HEK293 (cell line): ENCODE measurements around the gene ERBIN.

ENCODE experiments used
- CTCF ChIA-PET: fragments of 350-600 bp; formaldehyde crosslinking; extraction: SDS; loops from one replicate; lab custom pipeline; 2021; ENCODE audit warnings: antibody characterized with exemption; lab: Yijun Ruan, JAX
- POLR2A ChIA-PET: fragments of 300-600 bp; formaldehyde crosslinking; extraction: SDS; loops from one replicate; lab custom pipeline; 2020; ENCODE audit warnings: antibody characterized with exemption, inconsistent platforms; lab: Yijun Ruan, JAX
- H3K27ac ChIP-seq: fragments of 200-500 bp; sonication (Bioruptor generic); 2 replicates; pipeline ENCODE4 v1.5.1; 2014; ENCODE audit warnings: low read depth, low read length, control low read depth, inconsistent platforms; ENCODE audit errors: extremely low read depth
- H3K36me3 ChIP-seq, 2 experiments: fragments of 200-500 bp in 1 of 2; sonication (Bioruptor generic) in 1 of 2; 1 replicate in 1 of 2; 2 replicates in 1 of 2; pipeline ENCODE4 v1.5.1; 2014 to 2017; ENCODE audit warnings: inconsistent platforms in 2 of 2, low read length in 2 of 2; ENCODE audit not compliant: control insufficient read depth in 2 of 2, insufficient read depth in 1 of 2
- H3K4me1 ChIP-seq: fragments of 200-500 bp; sonication (Bioruptor generic); 2 replicates; pipeline ENCODE4 v1.5.1; 2014; ENCODE audit warnings: mild to moderate bottlenecking, low read length, inconsistent platforms; ENCODE audit not compliant: control insufficient read depth, insufficient read depth
- H3K4me3 ChIP-seq: 2 replicates; pipeline ENCODE4 v1.5.1; 2011; ENCODE audit warnings: low read depth, mild to moderate bottlenecking, control low read depth, low read length, moderate library complexity
- H3K9me3 ChIP-seq: fragments of 200-500 bp; sonication (Bioruptor generic); 2 replicates; pipeline ENCODE4 v1.5.1; 2014; ENCODE audit warnings: low read depth, low read length, inconsistent platforms; ENCODE audit not compliant: control insufficient read depth, insufficient read depth
- KLF10 ChIP-seq: fragments of 450-650 bp; IDR thresholded peaks from 2 replicates; pipeline ENCODE4 v1.5.1; 2018; ENCODE audit warnings: missing biosample characterization, mild to moderate bottlenecking, missing genetic modification characterization
- ZNF16 ChIP-seq: fragments of 450-650 bp; formaldehyde crosslinking; IDR thresholded peaks from 2 replicates; pipeline ENCODE4 v1.5.1; 2016; ENCODE audit warnings: low read depth, missing biosample characterization, missing genetic modification characterization
- ZNF223 ChIP-seq: fragments of 450-650 bp; formaldehyde crosslinking; IDR thresholded peaks from 2 replicates; pipeline ENCODE4 v1.5.1; 2016; ENCODE audit warnings: missing biosample characterization, missing genetic modification characterization
- ZNF404 ChIP-seq: fragments of 450-650 bp; formaldehyde crosslinking; IDR thresholded peaks from 2 replicates; pipeline ENCODE4 v1.5.1; 2017; ENCODE audit warnings: missing biosample characterization, missing genetic modification characterization
- ZNF76 ChIP-seq: fragments of 450-650 bp; formaldehyde crosslinking; IDR thresholded peaks from 2 replicates; pipeline ENCODE4; 2016; ENCODE audit warnings: low read depth, missing biosample characterization, missing genetic modification characterization, borderline replicate concordance
- ZNF785 ChIP-seq: fragments of 450-650 bp; formaldehyde crosslinking; IDR thresholded peaks from 2 replicates; pipeline ENCODE4 v1.5.1; 2016; ENCODE audit warnings: missing biosample characterization, missing genetic modification characterization
- TF ChIP-seq, protein P1 (sequence below): fragments of 450-650 bp; formaldehyde crosslinking; conservative IDR thresholded peaks from 2 replicates; pipeline ENCODE4 v1.5.1; 2016; ENCODE audit warnings: low read depth, missing biosample characterization, missing genetic modification characterization
- TF ChIP-seq, protein P2 (sequence below): fragments of 450-650 bp; formaldehyde crosslinking; IDR thresholded peaks from 2 replicates; pipeline ENCODE4 v1.5.1; 2017; ENCODE audit warnings: missing biosample characterization, missing genetic modification characterization
- TF ChIP-seq, protein P3 (sequence below): fragments of 450-650 bp; formaldehyde crosslinking; IDR thresholded peaks from 2 replicates; pipeline ENCODE4 v1.5.1; 2016; ENCODE audit warnings: missing biosample characterization, missing genetic modification characterization
- TF ChIP-seq, protein P4 (sequence below): fragments of 450-650 bp; formaldehyde crosslinking; IDR thresholded peaks from 2 replicates; pipeline ENCODE4 v1.5.1; 2016; ENCODE audit warnings: missing biosample characterization, missing genetic modification characterization
- TF ChIP-seq, protein P5 (sequence below): fragments of 450-650 bp; formaldehyde crosslinking; IDR thresholded peaks from 2 replicates; pipeline ENCODE4 v1.5.1; 2016; ENCODE audit warnings: missing biosample characterization, missing genetic modification characterization

ERBIN gene

DNA sequence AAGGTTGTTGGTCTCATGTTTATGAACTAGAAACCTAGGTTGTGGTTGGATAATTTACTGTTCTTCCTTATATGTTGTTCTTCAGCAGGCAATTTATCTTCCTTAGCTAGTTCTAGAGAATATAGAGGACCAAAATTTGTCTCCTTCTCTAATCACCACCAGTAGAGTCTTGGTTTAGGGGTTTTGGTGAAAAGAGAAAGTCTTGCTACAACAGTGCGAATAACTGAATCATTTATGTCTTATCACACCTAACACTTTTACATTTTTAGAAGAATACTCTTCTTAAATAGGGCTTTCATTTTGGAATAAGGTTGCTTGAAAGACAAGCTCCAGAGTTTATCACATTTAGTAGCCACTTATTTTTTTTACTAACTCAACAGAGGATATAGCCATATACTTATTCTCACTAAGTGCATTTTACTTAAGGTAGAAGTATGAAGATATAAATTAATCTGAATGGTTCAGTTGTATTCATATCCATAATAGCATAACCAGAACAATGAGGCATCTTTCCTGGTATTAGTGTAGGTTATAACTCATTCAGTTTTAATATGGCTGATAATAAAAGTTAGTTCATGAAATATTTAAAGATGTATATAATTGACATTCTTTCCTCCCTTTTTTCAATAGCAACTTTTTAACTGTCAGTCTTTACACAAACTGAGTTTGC lies 67.9 kb downstream of the ERBIN start (continued):
- TF ChIP-seq, protein P1, sequence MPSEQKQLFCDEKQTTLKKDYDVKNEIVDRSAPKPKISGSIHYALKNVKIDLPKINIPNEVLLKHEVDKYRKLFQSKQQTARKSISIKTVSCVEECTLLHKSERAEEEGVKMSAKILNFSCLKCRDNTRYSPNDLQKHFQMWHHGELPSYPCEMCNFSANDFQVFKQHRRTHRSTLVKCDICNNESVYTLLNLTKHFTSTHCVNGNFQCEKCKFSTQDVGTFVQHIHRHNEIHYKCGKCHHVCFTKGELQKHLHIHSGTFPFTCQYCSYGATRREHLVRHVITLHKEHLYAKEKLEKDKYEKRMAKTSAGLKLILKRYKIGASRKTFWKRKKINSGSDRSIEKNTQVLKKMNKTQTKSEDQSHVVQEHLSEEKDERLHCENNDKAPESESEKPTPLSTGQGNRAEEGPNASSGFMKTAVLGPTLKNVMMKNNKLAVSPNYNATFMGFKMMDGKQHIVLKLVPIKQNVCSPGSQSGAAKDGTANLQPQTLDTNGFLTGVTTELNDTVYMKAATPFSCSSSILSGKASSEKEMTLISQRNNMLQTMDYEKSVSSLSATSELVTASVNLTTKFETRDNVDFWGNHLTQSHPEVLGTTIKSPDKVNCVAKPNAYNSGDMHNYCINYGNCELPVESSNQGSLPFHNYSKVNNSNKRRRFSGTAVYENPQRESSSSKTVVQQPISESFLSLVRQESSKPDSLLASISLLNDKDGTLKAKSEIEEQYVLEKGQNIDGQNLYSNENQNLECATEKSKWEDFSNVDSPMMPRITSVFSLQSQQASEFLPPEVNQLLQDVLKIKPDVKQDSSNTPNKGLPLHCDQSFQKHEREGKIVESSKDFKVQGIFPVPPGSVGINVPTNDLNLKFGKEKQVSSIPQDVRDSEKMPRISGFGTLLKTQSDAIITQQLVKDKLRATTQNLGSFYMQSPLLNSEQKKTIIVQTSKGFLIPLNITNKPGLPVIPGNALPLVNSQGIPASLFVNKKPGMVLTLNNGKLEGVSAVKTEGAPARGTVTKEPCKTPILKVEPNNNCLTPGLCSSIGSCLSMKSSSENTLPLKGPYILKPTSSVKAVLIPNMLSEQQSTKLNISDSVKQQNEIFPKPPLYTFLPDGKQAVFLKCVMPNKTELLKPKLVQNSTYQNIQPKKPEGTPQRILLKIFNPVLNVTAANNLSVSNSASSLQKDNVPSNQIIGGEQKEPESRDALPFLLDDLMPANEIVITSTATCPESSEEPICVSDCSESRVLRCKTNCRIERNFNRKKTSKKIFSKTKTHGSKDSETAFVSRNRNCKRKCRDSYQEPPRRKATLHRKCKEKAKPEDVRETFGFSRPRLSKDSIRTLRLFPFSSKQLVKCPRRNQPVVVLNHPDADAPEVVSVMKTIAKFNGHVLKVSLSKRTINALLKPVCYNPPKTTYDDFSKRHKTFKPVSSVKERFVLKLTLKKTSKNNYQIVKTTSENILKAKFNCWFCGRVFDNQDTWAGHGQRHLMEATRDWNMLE = no peak
- TF ChIP-seq, protein P2, sequence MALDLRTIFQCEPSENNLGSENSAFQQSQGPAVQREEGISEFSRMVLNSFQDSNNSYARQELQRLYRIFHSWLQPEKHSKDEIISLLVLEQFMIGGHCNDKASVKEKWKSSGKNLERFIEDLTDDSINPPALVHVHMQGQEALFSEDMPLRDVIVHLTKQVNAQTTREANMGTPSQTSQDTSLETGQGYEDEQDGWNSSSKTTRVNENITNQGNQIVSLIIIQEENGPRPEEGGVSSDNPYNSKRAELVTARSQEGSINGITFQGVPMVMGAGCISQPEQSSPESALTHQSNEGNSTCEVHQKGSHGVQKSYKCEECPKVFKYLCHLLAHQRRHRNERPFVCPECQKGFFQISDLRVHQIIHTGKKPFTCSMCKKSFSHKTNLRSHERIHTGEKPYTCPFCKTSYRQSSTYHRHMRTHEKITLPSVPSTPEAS (tag by site-specific recombination) = no peak
- TF ChIP-seq, protein P3, sequence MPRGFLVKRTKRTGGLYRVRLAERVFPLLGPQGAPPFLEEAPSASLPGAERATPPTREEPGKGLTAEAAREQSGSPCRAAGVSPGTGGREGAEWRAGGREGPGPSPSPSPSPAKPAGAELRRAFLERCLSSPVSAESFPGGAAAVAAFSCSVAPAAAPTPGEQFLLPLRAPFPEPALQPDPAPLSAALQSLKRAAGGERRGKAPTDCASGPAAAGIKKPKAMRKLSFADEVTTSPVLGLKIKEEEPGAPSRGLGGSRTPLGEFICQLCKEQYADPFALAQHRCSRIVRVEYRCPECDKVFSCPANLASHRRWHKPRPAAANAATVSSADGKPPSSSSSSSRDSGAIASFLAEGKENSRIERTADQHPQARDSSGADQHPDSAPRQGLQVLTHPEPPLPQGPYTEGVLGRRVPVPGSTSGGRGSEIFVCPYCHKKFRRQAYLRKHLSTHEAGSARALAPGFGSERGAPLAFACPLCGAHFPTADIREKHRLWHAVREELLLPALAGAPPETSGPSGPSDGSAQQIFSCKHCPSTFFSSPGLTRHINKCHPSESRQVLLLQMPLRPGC (tag by site-specific recombination) = no peak
- no peak for TF ChIP-seq ZNF223 (tag by site-specific recombination)
- TF ChIP-seq ZNF785 (tag by site-specific recombination) = no peak
- TF ChIP-seq, protein P4, sequence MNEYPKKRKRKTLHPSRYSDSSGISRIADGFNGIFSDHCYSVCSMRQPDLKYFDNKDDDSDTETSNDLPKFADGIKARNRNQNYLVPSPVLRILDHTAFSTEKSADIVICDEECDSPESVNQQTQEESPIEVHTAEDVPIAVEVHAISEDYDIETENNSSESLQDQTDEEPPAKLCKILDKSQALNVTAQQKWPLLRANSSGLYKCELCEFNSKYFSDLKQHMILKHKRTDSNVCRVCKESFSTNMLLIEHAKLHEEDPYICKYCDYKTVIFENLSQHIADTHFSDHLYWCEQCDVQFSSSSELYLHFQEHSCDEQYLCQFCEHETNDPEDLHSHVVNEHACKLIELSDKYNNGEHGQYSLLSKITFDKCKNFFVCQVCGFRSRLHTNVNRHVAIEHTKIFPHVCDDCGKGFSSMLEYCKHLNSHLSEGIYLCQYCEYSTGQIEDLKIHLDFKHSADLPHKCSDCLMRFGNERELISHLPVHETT (tag by site-specific recombination) = no peak
- TF ChIP-seq ZNF404 (tag by site-specific recombination) = no peak

DNA sequence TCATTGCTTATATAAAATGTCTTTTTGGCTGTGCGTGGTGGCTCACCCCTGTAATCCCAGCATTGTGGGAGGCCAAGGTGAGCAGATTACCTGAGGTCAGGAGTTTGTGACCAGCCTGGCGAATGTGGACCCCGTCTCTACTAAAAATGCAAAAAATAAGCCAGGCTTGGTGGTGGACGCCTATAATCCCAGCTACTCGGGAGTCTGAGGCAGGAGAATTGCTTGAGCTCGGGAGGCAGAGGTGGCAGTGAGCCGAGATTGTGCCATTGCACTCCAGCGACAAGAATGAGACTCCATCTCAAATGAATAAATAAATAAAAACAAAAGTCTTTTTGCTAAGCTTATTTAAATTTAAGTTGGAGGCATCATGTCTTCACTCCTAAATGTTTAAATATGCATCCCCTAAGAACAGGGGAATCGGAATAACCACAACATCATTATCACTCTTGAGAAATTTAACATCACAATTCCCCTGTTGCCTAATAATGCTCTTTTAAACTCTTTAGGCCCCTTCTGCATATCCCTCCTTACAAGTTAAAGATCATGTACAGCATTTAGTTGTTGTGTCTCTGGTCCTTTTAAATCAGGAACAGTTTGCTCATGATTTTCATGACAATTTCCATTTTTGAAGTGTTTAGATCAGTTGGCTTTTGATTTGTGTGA lies 72.8 kb downstream of the ERBIN start:
- no peak overlapping the region for H3K27ac ChIP-seq
- peaks cover 7 to 24% of the 10 kb centered on the region in 2 experiments for H3K36me3 ChIP-seq
- ChIA-PET CTCF (no interaction called here), POLR2A (no interaction called here)
- no peak overlapping the region for H3K4me3 ChIP-seq
- no peaks in the 10 kb centered on the region; the same call in 1 of the 2 replicates for H3K4me1 ChIP-seq
- no peak for TF ChIP-seq KLF10 (tag by site-specific recombination)
- TF ChIP-seq ZNF76 = no peak
- no peak for TF ChIP-seq ZNF16 (tag by site-specific recombination)
- TF ChIP-seq, protein P5, sequence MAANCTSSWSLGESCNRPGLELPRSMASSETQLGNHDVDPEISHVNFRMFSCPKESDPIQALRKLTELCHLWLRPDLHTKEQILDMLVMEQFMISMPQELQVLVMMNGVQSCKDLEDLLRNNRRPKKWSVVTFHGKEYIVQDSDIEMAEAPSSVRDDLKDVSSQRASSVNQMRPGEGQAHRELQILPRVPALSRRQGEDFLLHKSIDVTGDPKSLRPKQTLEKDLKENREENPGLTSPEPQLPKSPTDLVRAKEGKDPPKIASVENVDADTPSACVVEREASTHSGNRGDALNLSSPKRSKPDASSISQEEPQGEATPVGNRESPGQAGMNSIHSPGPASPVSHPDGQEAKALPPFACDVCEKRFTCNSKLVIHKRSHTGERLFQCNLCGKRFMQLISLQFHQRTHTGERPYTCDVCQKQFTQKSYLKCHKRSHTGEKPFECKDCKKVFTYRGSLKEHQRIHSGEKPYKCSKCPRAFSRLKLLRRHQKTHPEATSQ (tag by site-specific recombination) = no peak
- TF ChIP-seq, protein P1 = no peak
- no peaks in the 10 kb centered on the region for H3K9me3 ChIP-seq
